ENCODE results near the gene LRCOL1. TPM values are rescaled to one million over a fixed set of nuclear protein-coding genes. Genes with fewer than 3 reads are reported as not detected.
A peak's percentile ranks its signal among the peaks of the same experiment; 100 is the strongest.

Gene LRCOL1
- total and polyA plus RNA-seq, 2 of the 13 experiments (the other 11 are each of a cell fraction or from before 2014, with no cell fraction given) = not detected

DNA sequence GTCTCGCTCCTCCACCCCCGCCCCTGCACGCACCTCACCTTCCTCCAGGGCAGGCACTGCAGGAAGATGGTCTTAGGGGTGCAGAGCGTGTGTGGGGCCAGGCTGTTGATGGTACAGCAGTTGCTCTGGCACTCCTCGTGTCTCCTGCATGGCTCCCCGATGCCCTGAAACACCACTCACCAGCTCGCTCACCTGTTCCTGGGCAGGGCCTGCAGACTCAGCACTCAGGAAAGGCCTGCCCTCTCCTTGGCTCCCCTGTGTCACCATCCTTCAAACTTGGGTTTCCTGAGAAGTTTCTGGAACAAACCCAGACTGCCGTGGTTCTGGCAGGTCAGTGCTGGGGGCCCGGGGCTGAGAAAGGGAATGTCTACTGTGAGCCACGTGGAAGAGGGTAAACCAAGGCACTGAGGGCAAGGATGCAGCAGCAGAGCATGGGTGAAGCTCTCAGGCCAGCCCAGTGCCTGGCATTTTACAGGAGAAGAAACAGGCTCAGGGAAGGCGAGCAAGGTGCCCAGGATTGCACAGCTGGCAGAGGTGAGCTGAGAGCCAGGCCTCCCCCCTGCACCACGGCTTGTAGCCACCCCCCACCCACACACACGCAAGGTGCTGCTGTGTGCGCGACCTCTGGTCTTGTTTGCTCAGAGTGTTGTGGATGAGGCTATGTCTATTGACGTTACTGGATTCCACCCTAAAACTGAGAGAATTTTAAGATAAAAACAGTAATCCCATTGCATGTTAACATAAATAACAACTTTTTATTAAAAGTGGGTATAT lies 5.5 kb downstream of the LRCOL1 start:
- Histone ChIP-seq H3K79me2 (ENCODE audit: insufficient read depth, low read length) (no peaks in the 10 kb centered on the region), H3K4me1 (ENCODE audit: insufficient read depth, low read length) (peaks cover 71% of the 10 kb centered on the region), H3K9ac (ENCODE audit: insufficient read depth, low read depth, low read length) (no peak overlapping the region), H3K4me2 (ENCODE audit: low read depth, low read length) (peak overlapping the region; percentile 26; the same call in 1 of the 2 replicates), H2AFZ (ENCODE audit: low read length) (no peak overlapping the region), H4K20me1 (ENCODE audit: insufficient read depth, low read length) (no peaks in the 10 kb centered on the region), H3K4me3 (replicated peaks in 1 of 3; ENCODE audit: insufficient read depth in 1 of 3, low read depth in 2 of 3, low read length in 3 of 3) (no peak overlapping the region; a peak in 1 of 6 replicates), H3K27ac (ENCODE audit: extremely low read length, insufficient read depth, low read length) (no peak overlapping the region), H3K27me3 (ENCODE audit: control insufficient read depth in 1 of 2, insufficient read depth in 2 of 2, low read length in 2 of 2) (peaks cover 4 to 53% of the 10 kb centered on the region in 2 experiments; a peak in 4 of 5 replicates), H3K36me3 (replicated peaks in 1 of 2; ENCODE audit: control insufficient read depth in 1 of 2, insufficient read depth in 2 of 2, low read length in 2 of 2) (no peaks in the 10 kb centered on the region), H3K9me3 (ENCODE audit: low read length) (no peaks in the 10 kb centered on the region)
- intact Hi-C loops (cut with micrococcal nuclease; ENCODE audit: unreplicated experiment) (no loop called here), in situ Hi-C loops (cut with HindIII; ENCODE audit: extremely low pct_ligation_motif_present, low pct_unique_long_range_greater_than_20kb) (loop anchor here (5.0 kb wide), 1 partner anchor 188 kb away; no protein-coding TSS in a partner anchor)
- no TSS peak for BruUV-seq (replicated peaks)
- ChIA-PET CTCF (ENCODE audit: low intra/inter-chr PET ratio, low total read pairs) (no interaction called here), POLR2A (no interaction called here)
- 38% methylated on average over 12 of the region's 16 CpGs for WGBS (ENCODE audit: low lambda C conversion rate)
- FAIRE-seq = no peak
- DNase-seq (ENCODE audit: low spot score) = no peak
- no peak for ATAC-seq
- TF ChIP-seq DNMT3B (CRISPR knock-in tag; conservative IDR thresholded peaks at IDR 0.05) (no peak), MYC (CRISPR knock-in tag; IDR thresholded peaks at IDR 0.05; ENCODE audit: borderline replicate concordance) (no peak), KAT2B (IDR thresholded peaks at IDR 0.05; ENCODE audit: borderline replicate concordance, low read depth, low read length) (no peak), ZBTB7A (CRISPR knock-in tag; IDR thresholded peaks at IDR 0.05) (no peak), PHF5A (CRISPR knock-in tag; IDR thresholded peaks at IDR 0.05; ENCODE audit: low read depth, unreplicated experiment) (no peak), NR2F2 (IDR thresholded peaks at IDR 0.05; ENCODE audit: borderline replicate concordance, low read depth) (no peak), NFYC (CRISPR knock-in tag; IDR thresholded peaks at IDR 0.05) (no peak), FOXP1 (IDR thresholded peaks at IDR 0.05) (no peak), FOXP1 (CRISPR knock-in tag; IDR thresholded peaks at IDR 0.05) (0 out of 2 replicates have a peak, but pooled peaks have one; percentile 28)
- TF ChIP-seq, protein P1, sequence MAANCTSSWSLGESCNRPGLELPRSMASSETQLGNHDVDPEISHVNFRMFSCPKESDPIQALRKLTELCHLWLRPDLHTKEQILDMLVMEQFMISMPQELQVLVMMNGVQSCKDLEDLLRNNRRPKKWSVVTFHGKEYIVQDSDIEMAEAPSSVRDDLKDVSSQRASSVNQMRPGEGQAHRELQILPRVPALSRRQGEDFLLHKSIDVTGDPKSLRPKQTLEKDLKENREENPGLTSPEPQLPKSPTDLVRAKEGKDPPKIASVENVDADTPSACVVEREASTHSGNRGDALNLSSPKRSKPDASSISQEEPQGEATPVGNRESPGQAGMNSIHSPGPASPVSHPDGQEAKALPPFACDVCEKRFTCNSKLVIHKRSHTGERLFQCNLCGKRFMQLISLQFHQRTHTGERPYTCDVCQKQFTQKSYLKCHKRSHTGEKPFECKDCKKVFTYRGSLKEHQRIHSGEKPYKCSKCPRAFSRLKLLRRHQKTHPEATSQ (CRISPR knock-in tag; IDR thresholded peaks at IDR 0.05; ENCODE audit: borderline replicate concordance) = no peak
- TF ChIP-seq, protein P2, sequence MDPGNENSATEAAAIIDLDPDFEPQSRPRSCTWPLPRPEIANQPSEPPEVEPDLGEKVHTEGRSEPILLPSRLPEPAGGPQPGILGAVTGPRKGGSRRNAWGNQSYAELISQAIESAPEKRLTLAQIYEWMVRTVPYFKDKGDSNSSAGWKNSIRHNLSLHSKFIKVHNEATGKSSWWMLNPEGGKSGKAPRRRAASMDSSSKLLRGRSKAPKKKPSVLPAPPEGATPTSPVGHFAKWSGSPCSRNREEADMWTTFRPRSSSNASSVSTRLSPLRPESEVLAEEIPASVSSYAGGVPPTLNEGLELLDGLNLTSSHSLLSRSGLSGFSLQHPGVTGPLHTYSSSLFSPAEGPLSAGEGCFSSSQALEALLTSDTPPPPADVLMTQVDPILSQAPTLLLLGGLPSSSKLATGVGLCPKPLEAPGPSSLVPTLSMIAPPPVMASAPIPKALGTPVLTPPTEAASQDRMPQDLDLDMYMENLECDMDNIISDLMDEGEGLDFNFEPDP (CRISPR knock-in tag; conservative IDR thresholded peaks at IDR 0.05) = no peak
- TF ChIP-seq, protein P3, sequence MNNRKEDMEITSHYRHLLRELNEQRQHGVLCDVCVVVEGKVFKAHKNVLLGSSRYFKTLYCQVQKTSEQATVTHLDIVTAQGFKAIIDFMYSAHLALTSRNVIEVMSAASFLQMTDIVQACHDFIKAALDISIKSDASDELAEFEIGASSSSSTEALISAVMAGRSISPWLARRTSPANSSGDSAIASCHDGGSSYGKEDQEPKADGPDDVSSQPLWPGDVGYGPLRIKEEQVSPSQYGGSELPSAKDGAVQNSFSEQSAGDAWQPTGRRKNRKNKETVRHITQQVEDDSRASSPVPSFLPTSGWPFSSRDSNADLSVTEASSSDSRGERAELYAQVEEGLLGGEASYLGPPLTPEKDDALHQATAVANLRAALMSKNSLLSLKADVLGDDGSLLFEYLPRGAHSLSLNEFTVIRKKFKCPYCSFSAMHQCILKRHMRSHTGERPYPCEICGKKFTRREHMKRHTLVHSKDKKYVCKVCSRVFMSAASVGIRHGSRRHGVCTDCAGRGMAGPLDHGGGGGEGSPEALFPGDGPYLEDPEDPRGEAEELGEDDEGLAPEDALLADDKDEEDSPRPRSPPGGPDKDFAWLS (CRISPR knock-in tag; IDR thresholded peaks at IDR 0.05; ENCODE audit: borderline replicate concordance) = no peak
- TF ChIP-seq, protein P4, sequence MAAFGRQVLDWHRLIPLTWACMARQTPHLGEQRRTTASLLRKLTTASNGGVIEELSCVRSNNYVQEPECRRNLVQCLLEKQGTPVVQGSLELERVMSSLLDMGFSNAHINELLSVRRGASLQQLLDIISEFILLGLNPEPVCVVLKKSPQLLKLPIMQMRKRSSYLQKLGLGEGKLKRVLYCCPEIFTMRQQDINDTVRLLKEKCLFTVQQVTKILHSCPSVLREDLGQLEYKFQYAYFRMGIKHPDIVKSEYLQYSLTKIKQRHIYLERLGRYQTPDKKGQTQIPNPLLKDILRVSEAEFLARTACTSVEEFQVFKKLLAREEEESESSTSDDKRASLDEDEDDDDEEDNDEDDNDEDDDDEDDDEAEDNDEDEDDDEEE (CRISPR knock-in tag; IDR thresholded peaks at IDR 0.05) = no peak
- TF ChIP-seq, protein P5, sequence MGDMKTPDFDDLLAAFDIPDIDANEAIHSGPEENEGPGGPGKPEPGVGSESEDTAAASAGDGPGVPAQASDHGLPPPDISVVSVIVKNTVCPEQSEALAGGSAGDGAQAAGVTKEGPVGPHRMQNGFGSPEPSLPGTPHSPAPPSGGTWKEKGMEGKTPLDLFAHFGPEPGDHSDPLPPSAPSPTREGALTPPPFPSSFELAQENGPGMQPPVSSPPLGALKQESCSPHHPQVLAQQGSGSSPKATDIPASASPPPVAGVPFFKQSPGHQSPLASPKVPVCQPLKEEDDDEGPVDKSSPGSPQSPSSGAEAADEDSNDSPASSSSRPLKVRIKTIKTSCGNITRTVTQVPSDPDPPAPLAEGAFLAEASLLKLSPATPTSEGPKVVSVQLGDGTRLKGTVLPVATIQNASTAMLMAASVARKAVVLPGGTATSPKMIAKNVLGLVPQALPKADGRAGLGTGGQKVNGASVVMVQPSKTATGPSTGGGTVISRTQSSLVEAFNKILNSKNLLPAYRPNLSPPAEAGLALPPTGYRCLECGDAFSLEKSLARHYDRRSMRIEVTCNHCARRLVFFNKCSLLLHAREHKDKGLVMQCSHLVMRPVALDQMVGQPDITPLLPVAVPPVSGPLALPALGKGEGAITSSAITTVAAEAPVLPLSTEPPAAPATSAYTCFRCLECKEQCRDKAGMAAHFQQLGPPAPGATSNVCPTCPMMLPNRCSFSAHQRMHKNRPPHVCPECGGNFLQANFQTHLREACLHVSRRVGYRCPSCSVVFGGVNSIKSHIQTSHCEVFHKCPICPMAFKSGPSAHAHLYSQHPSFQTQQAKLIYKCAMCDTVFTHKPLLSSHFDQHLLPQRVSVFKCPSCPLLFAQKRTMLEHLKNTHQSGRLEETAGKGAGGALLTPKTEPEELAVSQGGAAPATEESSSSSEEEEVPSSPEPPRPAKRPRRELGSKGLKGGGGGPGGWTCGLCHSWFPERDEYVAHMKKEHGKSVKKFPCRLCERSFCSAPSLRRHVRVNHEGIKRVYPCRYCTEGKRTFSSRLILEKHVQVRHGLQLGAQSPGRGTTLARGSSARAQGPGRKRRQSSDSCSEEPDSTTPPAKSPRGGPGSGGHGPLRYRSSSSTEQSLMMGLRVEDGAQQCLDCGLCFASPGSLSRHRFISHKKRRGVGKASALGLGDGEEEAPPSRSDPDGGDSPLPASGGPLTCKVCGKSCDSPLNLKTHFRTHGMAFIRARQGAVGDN (CRISPR knock-in tag; IDR thresholded peaks at IDR 0.05) = peak; percentile 39

Measured in HepG2 (cell line).